Right hindlimb (tissue), 1 donor: ENCODE data around the gene C14orf180.

Experiments
- DNase-seq: peaks from one replicate; pipeline ENCODE4 v3.0.0-alpha.2; 2018

Gene C14orf180

DNA sequence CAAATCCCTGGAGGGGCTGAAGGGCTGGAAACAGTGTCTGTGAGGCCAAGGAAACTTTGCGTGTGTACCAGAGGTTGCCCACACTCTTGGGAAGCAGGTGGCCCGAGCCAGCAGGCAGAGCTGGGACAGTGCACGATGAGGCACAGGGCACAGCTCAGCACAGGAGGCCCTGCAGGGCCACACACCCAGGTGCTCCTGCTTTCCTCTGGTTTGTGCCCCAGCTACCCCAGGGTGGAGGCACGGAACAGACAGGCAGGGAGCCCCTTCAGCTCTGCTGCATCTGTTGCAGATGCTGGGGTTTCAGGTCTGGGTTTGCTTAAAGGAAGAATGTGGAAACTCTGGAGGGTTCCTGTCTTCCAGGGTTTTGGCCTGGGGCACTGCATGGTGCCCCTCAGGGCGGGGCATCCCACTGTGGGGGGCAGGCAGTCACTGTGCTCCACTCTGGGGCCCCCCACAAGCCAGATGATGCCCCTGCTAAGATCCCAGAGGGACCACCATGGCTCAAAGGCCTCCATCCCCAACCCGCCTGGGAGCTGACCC lies 16.4 kb downstream of the C14orf180 start:
- no peak for DNase-seq

DNA sequence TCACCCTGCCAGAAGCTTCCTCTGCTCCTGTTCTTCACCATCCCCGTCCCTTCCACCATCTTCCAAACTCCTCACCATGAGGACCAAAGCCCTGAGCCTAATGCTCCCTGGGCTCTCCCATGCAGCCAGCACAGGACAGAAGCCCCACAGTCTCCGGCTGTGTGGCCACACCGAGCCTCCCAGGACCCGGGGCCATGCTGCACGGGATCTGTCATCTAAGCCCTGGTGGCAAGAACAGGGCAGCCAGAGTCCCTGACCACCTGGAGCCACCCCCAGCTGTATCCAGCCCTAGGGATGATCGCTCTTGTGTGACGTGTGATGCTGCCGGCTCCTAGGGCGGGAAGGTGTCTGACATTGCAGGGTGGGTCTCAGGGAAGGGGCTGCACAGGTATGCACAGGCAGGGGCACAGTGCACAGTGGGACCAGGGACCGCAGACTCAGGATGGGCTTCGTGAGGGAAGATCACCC lies 16.9 kb downstream of the C14orf180 start:
- DNase-seq: no peak

- no peak for DNase-seq
Measured at GRCh38 chr14:104596927-104597351, 17.4 kb downstream of the C14orf180 start.

DNA sequence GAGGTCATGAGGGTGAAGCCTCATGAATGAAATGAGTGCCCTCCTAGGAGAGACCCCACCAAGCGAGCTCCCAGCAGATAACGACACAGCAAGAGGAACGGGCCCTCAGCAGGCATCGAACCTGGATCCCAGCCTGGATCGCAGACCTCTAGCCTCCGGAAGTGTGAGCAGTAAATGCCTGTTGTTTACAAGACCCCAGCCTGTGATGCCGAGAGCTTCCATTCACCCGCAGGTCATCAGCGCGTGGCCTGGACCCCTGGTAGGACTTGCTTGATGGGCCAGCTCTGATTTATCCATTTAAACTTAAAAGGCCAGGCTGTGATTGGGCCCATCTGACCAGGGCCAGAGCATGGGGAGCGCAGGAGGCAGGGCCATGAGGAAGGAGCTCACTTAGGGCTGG lies 18.0 kb downstream of the C14orf180 start:
- no peak for DNase-seq

DNA sequence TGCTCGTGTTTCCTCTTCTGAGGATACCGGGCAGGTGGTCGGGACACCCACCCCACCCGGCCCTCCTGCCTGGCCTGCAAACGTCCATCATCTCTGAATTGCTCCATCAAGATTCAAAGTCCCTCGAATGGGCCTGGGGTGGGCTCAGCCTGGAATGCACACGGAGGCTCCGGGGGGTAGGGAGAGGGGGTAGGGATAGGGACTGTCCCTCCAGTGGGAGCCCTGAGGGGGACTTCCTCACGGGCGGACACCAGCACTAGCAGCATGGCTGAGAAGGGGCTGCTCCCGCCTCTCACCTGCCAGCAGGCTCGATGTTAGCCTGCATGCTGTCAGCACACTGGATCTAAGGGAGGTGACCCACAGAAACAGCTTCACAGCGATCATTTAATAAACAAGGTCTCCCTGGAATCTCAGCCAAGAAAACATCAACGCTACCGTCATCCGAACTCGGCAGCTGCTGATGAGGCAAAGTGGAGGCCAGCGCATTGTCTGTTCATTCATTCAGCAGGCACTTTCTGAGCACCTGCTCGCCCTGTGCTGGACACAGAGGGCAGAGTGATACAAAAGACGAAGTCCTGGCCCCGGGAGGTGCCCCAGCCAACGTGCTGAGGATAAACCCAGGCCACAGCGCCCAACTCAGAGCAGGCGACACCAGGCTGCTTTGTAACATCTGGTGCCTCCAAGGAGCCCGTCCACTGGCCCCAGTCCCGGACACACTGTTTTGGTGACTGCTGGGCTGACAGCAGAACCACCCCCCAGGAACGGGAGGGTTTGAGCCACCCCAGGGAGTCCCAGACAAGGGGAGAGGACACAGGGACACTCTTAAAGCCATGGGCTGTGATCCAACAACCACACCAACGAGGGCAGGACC lies 18.7 kb downstream of the C14orf180 start:
- DNase-seq: no peak

DNA sequence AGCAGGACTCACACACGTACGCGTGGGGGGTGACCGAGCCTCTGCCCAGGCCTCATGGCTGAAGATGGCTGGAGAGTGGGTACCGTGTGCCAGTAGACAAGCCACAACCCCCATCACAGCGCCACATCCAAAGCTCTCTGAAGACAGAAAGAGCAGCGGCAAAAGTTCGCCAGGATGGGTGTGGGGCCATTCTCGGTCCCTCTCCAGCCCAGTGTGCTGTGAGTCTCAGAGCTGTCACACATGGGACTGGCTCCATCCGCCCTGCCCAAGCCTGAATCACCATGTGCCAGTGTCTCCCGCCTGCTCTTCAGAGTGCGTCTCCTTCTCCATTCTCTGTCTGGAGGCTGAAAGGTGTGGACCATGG lies 19.3 kb downstream of the C14orf180 start:
- DNase-seq: no peak

GRCh38 chr14:104599446-104599845 lies 19.9 kb downstream of the C14orf180 start:
- no peak for DNase-seq

DNA sequence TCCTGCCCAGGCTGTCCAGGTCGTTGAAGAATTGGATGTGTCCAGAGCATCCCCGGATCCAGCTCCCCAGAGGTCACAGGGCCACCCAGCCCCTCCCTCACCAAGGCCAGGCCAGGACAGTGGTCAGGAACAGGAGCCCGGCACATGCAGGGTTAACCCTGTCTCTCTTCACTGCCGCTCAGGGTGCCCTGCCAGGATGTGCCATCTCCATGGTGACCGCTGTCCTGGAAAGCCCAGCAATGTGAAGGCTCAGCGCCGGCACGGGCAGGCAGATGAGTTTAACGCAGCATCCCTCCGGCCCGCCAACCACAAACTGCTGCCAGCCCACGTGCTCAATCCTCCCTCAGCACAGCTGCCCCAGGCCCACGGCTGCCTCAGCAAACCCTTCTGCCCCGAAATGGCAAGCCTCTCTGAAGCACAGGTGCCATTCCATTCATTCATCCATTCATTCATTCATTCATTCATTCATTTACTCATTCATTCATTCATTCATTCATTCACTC lies 20.6 kb downstream of the C14orf180 start:
- peak; percentile 78 for DNase-seq

DNA sequence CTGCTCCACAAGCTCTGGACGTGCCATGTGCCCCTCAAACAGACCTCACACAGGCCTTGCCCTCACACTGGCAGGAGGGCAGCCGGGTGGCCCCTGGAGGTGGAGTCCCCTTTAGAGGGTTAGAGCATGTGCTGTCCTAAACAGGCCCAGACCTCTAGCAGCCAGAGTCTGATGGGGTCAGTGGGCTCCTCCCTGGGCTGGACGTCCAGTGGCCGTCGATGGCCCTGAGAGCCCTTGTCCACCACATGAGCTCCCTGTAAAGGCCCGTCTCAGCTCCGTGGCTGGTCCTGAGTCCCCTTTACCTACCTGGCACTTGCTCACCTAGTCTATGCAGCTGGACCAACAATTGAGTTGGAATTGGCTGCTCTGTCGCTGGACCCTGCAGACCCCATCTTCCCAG lies 21.2 kb downstream of the C14orf180 start:
- no peak for DNase-seq

- DNase-seq: no peak
Measured at GRCh38 chr14:104601786-104602185, 22.2 kb downstream of the C14orf180 start.

GRCh38 chr14:104602315-104602932 lies 22.9 kb downstream of the C14orf180 start:
- DNase-seq: no peak

DNA sequence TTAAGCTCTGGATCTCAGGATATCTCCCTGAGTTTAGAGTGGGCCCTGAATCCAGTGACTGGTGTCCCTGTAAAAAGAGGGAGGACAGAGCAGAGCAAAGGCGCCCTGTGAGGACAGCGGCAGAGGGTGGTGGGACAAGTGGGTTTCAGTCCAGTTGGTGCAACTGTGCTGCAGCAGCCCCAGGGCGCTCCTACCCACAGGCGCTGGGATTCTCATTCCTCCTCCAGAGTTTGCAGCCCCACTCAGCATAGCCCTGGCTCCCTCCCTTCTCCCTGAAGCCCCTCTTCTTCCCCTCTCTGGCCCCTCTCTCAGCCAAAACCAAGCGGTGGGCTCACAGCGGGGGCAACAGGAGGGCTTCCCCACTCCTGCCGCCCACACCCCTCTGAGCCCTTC lies 23.4 kb downstream of the C14orf180 start:
- no peak for DNase-seq

GRCh38 chr14:104603711-104604401 lies 24.3 kb downstream of the C14orf180 start:
- no peak for DNase-seq

- DNase-seq: peak; percentile 68
Measured at GRCh38 chr14:104604458-104605449, 25.2 kb downstream of the C14orf180 start, which contains the start of gene TMEM179. TMEM179 (minus strand) TSS chr14:104604772; CDS start chr14:104604741, 31 bp downstream.

DNA sequence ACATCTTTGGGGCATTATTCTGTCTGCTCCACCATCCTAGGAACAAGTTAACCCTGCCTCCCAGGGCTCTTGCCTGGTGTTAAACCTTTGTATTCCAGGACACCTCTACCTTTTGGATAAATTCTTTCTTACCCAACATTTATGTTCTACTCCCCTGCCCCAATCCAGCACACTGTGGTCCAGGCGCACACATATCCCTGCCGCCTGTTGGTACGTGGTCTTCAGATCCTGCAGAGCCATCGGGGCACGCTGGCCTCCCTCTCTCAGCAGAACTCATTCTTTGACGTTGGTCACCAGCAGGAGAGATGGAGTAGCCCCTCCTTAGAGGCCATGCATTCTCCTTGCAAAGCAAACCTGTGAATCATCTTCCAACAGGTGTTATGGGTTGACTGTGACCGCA lies 30.1 kb downstream of the C14orf180 start:
- DNase-seq: no peak

DNA sequence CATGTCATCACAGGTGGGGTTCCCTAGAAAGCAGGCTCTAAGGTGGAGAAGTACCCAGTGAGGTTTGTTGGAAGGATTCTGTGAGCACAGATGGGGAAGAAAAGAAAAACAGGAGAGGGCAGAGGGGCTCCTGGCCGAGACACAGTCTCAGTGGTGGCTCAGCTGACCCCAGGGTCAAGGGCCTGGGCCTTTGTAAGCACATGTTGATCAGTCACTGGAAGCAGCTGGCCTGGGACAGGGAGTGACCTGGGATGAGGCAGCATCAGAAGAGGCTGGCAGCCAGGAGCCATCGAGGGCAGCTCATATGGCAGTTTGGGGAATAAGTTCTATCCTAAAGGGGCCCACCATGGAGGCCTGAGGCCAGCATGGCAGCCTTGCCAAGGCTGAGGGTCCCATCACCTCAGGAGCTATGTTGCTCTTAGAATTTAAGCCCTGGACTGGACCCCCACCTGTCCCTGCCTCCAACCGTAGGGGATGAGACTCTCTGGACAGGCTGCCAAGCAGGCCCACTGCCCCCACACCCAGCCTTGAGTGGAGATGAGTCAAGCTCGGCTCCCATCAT lies 31.3 kb downstream of the C14orf180 start:
- DNase-seq: no peak

- no peak for DNase-seq
Measured at GRCh38 chr14:104611881-104612280, 32.3 kb downstream of the C14orf180 start.

GRCh38 chr14:104614126-104614812 lies 34.7 kb downstream of the C14orf180 start:
- DNase-seq: no peak

DNA sequence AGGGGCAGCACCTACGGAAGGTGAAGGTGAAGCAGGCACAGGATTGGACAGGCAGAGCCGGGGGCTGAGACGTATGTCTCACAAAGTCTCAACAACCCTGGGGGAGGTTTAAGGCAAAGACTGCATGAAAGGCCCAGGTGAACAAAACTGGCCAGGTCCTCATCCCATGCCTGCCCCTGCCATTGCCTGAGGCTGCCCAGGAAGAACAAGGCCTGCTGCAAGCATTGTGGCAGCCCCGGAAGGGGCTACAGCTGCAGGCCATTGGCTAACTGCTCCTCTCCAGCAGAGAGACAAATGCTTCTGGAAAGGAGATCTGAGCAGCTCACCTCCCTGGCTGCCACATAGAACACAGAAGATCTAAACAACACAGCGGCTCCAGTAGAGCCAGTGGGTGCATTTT lies 45.4 kb downstream of the C14orf180 start:
- DNase-seq: no peak

DNA sequence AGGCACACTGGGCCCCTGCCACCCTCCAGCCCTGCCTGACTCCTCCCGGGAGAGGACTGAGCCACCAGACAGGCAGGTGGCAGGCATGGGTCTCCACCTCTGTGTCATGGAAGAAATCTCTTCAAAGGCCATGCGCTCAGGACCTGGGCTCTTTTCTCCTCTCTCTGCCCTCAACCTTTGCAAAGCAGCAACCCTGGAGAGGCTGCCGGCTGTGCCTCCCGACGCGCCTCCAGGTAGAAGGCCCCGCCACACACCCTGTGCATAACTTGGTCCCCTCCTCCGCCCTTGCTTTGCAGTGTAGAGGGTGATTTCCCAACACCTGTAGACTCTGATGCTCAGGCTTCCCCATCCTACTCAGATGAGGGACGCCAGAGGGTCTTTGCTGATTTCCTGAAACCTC lies 53.2 kb downstream of the C14orf180 start:
- DNase-seq: no peak
